RPMI8226 (cell line): ENCODE measurements around the gene SLC24A4.

Experiments
- DNase-seq: peaks from one replicate; pipeline ENCODE4 v3.0.0-alpha.2; 2015

SLC24A4 gene

GRCh38 chr14:92460541-92460915 is 137.6 kb downstream of the SLC24A4 start:
- DNase-seq: no peak

DNA sequence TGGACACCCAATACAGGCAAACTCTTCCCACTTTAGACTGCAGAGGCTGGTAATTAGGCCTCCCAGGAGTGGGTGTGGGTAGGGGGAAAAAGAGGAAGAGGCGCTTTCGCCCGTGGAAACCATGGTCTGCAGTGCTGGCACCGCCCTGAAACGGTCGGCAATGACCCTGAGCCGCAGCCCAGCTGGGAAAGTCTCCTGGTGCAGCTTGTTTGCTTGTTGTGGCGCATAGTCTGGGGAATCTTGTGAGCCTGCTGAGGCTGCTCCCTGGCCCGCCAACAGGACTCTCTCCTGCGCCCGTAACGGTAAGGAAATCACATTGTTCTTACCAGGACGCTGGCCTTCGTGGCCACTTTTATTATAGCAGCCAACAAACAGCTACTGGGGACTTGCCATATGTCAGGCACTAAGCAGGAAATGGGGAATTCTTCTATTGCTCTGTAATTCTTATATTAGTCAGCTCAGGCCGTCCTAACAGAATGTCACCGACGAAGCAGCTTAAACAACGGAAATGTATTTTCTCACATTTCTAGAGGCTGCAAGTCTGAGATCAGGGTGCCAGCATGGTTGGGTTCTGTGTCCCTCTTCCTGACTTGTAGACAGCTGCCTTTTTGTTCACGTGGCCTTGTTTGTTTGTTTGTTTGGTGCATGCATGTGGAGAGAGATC is 138.1 kb downstream of the SLC24A4 start:
- DNase-seq: no peak

- no peak for DNase-seq
These were observed 138.9 kb downstream of the SLC24A4 start for GRCh38 chr14:92461891-92462290.

- DNase-seq: no peak
These were observed 139.6 kb downstream of the SLC24A4 start for GRCh38 chr14:92462568-92462967.

DNA sequence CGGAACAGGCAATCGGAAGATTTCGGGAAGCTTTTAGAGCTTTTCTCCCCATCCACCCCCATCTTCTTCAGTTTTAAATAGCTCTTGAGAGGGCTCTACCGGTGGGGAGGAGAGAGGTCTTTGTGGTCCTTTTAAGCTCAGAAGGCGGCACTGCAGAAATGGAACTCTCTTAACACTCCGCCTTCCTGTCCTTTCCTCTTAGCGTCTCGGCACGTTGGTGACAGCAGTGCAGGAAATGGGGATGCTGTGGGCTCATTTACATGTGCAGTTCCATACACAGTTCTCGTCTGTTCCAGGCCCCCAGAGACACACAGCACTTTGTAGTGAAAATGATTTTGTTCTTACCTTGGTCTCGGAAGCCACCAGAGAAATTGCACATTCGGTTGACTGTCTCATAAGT is 140.2 kb downstream of the SLC24A4 start:
- DNase-seq: no peak

GRCh38 chr14:92464156-92464555 is 141.2 kb downstream of the SLC24A4 start:
- DNase-seq: no peak

- DNase-seq: no peak
These were observed 141.8 kb downstream of the SLC24A4 start for GRCh38 chr14:92464716-92465115.

GRCh38 chr14:92465353-92466055 is 142.5 kb downstream of the SLC24A4 start:
- no peak for DNase-seq

GRCh38 chr14:92466059-92466458 is 143.1 kb downstream of the SLC24A4 start:
- peak; percentile 10 for DNase-seq

DNA sequence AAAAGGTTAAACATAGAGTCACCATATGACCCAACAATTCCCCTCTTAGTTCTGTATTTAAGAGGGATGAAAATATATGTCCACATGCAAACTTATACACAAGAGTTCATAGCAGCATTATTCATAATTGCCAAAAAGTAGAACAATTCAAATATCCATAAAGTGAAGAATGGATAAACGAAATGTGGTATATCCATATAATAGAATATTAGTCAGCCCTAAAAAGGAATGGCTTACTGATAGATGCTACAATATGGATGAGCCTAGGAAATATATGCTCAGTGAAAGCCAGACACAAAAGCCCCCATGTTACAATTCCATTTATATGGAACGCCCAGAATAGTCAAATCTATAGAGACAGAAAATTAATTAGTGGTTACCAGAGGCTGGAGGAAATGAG is 146.6 kb downstream of the SLC24A4 start:
- no peak for DNase-seq

DNA sequence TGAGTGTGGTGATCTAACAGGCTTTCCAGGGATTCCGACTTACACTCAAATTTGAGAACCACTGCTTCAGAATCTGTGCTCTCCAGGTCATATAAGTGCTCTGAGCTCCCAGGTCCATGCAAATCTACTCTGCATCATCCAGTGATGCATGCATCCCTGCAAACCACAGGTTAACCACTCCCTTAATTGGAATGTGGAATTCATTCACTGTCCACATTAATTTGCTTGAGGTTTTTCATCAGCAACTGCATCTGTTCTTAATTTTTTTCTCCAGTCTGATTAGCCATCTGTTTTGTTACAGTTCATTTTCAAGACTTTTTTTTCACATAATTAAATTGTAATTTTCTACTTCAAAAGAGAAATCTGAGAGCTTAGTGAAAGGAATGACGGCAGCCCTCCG is 147.2 kb downstream of the SLC24A4 start:
- DNase-seq: no peak

DNA sequence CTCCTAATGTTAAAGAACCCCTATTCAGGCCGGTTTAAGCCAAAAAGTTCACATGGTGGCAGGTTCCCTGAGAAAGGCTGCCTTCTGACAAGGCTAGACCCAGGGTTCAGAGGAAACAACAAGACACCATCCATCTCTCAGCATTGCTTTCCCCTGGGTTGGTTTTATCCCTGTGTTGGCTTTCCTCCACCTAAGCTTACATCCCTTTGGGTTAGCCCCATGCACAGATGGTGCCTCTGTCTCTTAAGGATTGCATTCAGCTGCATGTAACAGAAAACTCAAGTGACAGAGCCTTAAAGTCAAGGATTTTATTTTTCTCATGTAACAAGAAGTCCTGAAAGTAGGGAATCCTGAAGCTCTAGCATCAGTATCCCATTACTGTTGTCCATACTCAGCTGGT is 147.8 kb downstream of the SLC24A4 start:
- no peak for DNase-seq

DNA sequence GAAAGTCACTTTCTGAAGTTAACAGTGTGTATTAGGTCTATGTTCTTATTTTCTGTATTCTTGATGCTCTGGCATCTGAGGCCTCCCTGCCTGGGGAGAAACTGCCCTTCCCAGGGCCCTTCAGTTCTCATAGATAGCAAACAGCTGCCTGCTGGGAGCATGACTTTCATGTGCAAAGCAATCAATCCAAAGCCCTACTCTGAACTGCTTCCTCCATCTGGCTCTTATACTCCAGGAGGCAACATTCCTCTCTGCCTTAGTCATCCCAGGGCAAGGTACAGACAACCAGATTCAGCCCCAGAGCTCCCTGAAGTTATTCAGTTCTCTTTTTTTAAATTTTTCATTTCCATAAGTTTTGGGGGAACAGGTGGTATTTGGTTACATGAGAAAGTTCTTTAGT is 149.0 kb downstream of the SLC24A4 start:
- no peak for DNase-seq

DNA sequence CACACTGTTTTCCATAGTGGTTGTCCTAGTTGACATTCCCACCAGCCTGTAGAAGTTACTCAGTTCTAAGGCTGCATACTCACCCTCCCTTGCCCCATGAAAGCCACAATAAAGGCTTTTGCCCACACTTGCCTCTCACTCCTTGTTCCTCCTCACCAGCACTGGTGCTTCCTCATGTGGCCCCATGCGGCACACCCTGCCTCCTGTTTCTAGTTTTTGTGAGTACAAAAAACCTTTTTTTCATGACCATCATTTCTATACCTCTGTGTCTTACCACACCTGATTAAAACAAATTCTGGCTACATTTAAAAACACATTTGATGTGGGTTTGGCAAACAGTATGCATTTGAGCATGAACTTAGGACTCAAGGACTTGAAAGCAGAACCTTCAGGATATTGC is 149.9 kb downstream of the SLC24A4 start:
- DNase-seq: no peak

DNA sequence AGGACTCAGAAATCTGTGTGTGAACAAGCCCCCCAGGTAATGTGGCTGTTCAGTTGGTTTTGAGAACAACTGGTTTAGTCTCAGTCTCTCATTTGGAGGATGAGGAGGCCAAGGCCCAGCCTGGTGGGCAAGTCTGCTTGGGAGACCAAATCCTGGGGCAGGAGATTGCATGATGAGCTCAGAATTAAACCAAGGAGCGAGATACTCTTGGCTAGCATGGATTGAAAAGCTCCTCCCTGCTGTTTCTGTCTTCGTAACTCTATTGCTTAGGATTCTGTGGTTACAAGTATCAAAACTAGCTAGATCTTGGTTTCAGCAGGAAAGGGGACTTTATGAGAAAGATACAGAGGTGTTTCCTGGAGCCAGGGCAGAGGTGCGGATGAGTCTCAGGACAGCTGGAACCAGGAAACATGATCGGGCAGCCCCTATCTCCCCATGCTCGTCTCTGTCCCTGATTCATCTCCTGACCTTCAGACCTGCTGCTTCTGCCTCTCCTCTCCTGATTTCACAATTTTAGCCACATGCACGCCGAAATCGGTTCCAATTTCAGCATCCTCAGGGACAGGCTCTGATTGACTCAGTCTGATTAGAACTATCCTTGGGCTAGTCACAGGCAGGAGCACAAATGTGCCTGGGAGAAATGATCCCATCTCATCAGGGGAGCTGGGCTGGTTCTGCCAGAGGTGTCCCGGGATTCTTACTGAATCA is 150.4 kb downstream of the SLC24A4 start:
- no peak for DNase-seq

DNA sequence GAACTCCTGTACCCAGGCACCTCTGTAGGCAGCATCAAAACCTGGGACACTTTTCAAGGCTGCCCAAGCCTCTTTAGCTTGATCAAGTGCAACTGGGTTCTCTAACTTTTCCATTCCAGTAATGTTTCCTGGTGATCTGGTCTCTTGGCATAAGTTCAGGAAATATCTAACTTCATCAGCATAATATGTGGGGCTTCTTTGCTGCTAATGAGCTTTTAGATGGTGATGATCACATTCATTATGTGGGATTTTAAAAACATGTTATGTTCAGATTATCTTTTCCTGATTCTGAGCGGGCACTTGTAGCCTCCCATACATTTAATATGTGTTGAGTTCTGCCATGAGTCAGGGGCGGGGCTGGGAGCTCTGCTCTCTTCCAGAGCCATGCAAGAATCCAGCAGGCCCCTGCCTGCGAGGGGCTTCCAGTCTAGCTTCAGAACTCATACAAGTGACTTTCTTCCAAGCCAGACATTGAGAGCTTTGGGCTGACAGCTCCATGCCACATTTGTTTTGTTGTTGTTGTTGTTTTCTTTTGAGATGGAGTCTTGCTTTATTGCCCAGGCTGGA is 151.1 kb downstream of the SLC24A4 start:
- DNase-seq: no peak

DNA sequence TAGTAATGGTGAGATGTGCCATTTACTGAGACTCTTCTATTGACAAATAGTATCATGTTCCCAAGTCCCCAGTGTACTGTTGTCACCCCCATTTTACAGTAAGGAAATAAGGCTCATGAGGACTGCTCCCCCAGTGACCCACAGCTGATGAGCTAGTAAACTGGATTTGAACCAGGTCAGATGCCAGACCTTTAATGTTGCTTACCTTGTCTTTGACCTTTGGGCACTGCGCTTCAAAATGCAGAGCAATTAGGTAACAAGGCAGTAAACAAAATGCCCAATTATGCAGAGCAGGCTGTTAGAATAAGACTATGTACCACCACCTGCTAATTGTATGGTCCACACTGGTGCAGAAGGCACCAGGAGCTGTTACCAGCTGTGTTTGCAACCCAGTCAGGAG is 152.1 kb downstream of the SLC24A4 start:
- DNase-seq: no peak

DNA sequence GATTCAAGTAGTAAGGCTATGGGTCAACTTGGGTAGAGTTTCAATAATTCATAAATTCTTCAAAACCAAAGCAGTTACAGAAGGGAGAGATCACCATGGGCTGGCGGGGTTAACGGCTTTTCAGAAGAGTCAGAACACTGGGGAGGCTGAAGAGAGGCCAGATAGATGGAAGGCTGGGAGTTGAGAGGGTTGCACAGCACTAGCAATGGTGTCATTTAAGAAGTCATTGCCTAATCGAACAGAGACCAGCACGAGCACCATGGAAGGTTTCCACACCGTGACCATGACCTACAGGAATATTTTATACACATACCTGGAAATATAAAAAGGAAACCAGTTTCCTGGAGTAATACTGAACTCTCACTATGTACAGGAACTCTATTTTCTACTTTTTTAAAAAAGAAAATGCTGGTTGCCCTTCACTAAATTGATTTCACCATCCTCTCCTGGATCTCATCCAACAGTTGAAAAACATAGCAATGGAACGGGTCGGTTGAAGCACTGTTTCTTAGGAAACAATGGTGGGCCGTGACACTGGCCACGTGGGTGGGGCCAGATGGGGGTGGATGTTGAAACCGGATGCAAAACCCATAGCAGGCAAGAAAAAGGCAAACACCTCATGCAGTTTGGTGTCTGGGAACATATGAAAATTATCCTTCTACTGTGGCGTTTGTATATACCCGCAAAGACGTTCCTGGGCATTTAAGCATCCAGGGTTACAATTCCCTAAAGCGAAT is 152.7 kb downstream of the SLC24A4 start:
- DNase-seq: no peak

DNA sequence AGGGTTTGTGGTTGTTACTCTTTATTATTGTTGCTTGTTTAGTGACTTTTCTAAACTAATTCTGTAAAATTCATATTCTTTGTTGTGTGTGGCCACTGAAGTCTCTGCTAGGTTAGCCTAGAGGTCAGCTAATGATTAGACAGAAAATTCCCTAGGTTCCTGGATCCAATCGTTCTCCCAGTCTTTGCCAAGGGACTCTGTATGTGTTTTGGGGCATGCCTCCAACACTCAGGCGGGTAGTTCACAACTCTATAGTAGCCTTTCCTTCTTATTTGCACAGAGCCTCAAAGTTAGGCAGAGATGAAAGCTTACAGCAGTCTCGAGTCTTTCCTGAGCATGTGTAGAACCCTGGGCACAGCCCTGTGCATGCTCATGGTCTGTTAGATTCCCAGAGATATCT is 157.9 kb downstream of the SLC24A4 start:
- no peak for DNase-seq

GRCh38 chr14:92481386-92481785 is 158.4 kb downstream of the SLC24A4 start:
- DNase-seq: no peak

GRCh38 chr14:92481811-92482555 is 159.0 kb downstream of the SLC24A4 start:
- DNase-seq: no peak

GRCh38 chr14:92482621-92483319 is 159.8 kb downstream of the SLC24A4 start:
- DNase-seq: no peak
